T-helper 2 cell treated with Interferon-gamma antibody and Interleukin-4, amounts not matched to agents 5 μg/mL and 100 μg/mL, for 36 hours (primary cell): Measurements from ENCODE around the gene GPX3.

Experiments used
- DNase-seq: peaks from one replicate; pipeline ENCODE4 v3.0.0; 2021; ENCODE audit warnings: low spot score
- H3K27ac Mint-ChIP-seq: one replicate; pipeline ENCODE4 v1.8.0; 2021; ENCODE audit warnings: mild to moderate bottlenecking, mixed read lengths
- H3K27me3 Mint-ChIP-seq: one replicate; pipeline ENCODE4 v1.8.0; 2021; ENCODE audit warnings: low read depth, mixed read lengths
- H3K36me3 Mint-ChIP-seq: one replicate; pipeline ENCODE4 v1.8.0; 2021; ENCODE audit warnings: low read depth, mixed read lengths
- H3K4me1 Mint-ChIP-seq: one replicate; pipeline ENCODE4 v1.8.0; 2021; ENCODE audit warnings: low read depth, mixed read lengths
- H3K4me3 Mint-ChIP-seq: one replicate; pipeline ENCODE4 v1.8.0; 2022; ENCODE audit warnings: mild to moderate bottlenecking, moderate library complexity, mixed read lengths
- H3K9me3 Mint-ChIP-seq: one replicate; pipeline ENCODE4 v1.8.0; 2021; ENCODE audit warnings: mixed read lengths

GPX3 gene

DNA sequence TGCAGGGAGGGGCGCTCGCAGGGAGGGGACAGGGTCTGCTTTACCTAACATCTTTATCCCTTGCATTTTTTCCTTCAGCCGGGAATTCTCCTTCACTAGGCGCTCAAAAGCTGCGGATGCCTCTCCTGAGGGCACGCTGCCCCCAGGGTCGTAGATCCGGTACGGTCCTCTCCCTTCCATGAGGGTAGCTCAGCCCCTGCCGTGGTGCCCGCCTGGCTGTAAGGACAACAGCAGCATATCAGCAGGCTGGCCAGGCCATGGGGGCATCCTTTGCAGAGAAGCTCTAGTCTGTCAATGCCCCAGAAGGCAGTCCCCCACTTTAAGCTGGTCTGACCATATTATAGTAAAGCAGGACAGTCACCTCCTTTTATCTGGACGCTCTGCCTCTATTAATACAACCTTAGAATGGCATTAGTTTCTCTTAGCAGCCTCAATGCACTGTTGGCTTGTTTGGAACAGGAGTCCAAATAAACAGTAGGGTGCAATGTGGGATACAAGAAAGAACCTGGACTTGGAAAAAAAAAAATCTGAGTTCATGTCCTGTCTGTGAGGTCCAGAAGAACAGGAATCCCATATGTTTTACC, 44.6 kb downstream of the GPX3 start:
- peaks cover 41% of the 10 kb centered on the region for H3K36me3 Mint-ChIP-seq
- DNase-seq = no peak
- no peak overlapping the region for H3K27ac Mint-ChIP-seq
- no peaks in the 10 kb centered on the region for H3K9me3 Mint-ChIP-seq
- no peak overlapping the region for H3K4me3 Mint-ChIP-seq
- no peaks in the 10 kb centered on the region for H3K27me3 Mint-ChIP-seq
- H3K4me1 Mint-ChIP-seq = peaks cover 45% of the 10 kb centered on the region

DNA sequence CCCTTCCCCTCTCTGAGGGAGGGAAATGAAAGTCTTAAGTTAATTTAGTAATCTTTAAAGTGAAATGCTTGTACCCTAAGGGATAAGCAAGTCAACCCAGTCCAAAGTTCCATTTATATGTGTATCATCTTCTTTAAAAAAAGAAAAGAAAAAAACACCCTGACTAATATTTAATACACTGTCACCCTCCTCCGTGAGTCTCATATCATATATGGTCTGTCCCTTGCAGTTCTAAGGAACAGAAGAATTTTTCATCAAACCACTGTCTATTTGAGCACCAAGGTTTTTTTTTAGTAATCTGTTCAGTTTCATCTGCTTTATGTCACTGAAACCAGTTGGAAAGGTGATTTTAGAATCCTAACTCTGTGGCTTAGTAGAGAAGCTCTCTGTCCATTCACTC, 45.2 kb downstream of the GPX3 start:
- peaks cover 48% of the 10 kb centered on the region for H3K4me1 Mint-ChIP-seq
- H3K27me3 Mint-ChIP-seq = no peaks in the 10 kb centered on the region
- peaks cover 43% of the 10 kb centered on the region for H3K36me3 Mint-ChIP-seq
- no peaks in the 10 kb centered on the region for H3K9me3 Mint-ChIP-seq
- DNase-seq = no peak
- H3K4me3 Mint-ChIP-seq = no peak overlapping the region
- H3K27ac Mint-ChIP-seq = peak overlapping the region; percentile 67

DNA sequence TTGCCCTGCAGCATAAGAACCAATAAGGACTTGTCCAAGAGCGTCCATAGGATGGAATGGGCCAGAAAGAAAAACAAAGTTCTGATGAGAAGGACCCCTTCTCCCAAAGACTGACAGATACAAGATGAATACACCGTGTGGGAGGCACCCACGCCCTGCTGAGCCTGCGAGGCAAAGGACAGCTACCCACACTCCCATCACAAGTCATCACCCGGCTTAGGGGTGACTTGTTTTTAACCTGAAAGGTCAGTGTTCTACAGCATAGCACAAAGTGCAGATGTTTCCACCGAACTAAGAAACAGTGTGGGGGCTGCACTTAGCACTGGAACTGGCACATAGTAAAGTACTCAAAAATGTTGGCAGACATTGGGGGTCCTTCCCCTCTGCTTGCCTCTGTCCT, 46.5 kb downstream of the GPX3 start:
- Mint-ChIP-seq H3K9me3 (no peaks in the 10 kb centered on the region), H3K27ac (no peak overlapping the region), H3K27me3 (no peaks in the 10 kb centered on the region), H3K4me3 (no peak overlapping the region), H3K4me1 (peaks cover 55% of the 10 kb centered on the region), H3K36me3 (peaks cover 39% of the 10 kb centered on the region)
- no peak for DNase-seq

DNA sequence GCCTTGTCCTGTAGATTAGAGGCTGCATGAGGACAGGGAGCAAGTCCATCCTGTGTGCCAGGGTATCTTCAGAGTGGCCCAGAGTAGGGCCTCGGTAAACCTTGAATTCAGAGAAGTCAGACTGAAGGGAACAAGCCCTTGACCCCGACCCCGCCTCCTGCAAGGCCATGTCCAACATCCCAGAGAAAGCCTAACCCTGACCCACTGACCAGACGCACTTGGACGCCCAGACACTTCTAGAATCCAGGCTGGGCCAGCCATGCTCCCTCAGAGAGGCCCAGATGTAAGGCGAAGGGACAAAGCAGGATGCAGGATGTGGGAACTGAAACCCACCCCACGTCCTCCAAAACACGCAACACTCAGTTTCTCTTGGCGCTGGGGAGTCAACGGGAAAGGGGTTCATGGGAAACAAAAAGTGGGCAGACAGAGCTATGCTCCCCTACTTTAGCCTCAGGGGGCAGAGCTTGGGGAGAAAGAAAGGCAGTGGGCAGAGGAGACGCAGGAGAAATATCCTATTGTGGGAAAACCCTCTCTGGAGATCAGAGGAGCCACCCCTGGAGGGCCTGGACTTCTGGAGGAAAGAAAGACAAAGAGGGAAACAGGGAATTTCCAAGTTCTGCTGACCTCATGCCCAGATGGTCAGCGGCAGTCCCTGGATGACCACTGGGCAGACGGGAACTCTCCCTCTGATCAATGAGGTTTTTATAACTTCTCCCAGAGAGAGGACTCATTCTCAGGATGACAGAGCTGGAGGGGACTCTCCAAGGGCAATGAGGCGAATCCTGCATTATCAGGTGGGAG, 47.4 kb downstream of the GPX3 start:
- H3K27me3 Mint-ChIP-seq = no peaks in the 10 kb centered on the region
- H3K36me3 Mint-ChIP-seq = peaks cover 43% of the 10 kb centered on the region
- no peak overlapping the region for H3K4me3 Mint-ChIP-seq

DNA sequence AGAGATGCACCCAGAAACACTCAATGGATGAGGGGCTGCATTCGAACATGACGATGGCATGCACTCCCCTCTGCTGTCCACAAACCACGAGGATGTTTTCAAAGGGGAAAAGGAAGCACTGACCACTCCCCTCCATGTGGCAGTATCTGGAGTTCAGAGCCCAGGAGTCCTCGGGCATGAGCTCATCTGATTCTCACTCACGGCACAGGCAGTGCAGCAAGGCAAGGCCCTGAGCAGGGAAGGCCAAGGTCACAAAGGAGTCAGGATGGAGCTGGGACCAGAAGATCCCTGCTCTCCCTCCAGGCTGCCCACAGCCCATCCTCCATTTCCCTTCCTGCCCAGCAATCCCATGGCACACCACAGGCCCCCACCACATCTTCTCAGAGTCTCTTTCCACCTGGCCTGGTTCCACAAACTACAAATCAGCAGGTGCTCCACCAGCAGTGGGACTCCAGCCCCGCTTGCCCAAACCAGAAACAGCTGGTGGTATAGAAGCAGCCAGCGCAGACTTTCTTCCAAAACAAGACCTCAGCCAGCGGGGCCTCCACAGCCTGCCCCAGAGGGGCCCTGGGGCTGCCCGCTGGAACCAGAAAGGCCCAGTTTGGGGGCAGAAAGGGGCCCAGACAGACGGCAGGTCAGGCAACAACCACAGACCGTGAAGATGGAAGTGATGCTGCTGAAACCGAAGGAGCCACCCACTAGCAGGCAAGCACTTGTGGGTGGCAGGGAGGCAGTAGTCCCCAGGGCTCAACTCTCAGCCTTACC, 48.2 kb downstream of the GPX3 start:
- Mint-ChIP-seq H3K27ac (peak overlapping the region; percentile 76), H3K36me3 (peaks cover 47% of the 10 kb centered on the region), H3K4me3 (peak overlapping the region; percentile 49)

More for the DNA sequence above, 47.4 kb downstream of the GPX3 start:
- H3K27ac Mint-ChIP-seq = peak overlapping the region; percentile 76
- peaks cover 60% of the 10 kb centered on the region for H3K4me1 Mint-ChIP-seq
- H3K9me3 Mint-ChIP-seq = no peaks in the 10 kb centered on the region
- no peak for DNase-seq

DNA sequence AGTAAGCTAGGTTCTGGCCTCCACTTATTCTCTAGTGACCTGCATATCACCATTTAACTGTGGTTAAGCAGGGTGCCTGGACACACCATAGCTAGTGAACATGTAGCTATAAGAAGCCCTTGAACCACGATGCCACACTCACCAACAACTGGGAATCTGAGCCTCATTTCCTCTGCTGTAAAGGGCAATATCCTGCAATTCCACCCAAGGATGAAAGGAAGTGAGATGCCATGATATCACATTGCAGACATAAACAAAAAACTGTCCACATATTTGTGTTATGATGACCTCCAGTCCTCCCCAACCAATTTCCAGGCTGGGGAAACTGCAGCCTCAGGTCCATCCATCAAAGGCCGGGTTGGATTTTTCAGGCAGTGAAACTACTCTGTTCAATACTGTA, 50.1 kb downstream of the GPX3 start:
- H3K9me3 Mint-ChIP-seq = no peaks in the 10 kb centered on the region
- peaks cover 56% of the 10 kb centered on the region for H3K36me3 Mint-ChIP-seq
- no peak overlapping the region for H3K4me3 Mint-ChIP-seq
- H3K27me3 Mint-ChIP-seq = no peaks in the 10 kb centered on the region
- no peak for DNase-seq
- no peak overlapping the region for H3K27ac Mint-ChIP-seq
- H3K4me1 Mint-ChIP-seq = peaks cover 61% of the 10 kb centered on the region

More for the DNA sequence above, 48.2 kb downstream of the GPX3 start:
- peak; percentile 82 for DNase-seq
- Mint-ChIP-seq H3K27me3 (no peaks in the 10 kb centered on the region), H3K9me3 (no peaks in the 10 kb centered on the region), H3K4me1 (peaks cover 60% of the 10 kb centered on the region)

DNA sequence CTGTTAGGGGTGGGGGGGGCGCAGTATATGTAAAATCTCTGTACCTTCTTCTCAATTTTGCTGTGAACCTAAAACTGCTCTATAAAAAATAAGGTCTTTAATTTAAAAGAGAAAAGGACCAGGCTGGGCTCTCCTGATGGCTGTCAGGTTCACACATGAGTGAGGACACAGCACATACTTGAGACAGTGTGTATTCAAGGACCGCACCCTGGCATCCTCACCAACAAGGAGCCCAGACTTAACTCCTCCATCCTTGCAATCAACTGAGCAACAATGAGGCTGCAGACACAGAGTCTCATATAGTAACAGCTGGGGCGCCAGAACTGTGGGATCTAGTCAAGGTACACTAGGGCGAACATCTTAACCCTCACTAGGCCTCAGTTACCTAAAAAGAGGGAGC, 50.6 kb downstream of the GPX3 start:
- H3K4me3 Mint-ChIP-seq = no peak overlapping the region
- H3K36me3 Mint-ChIP-seq = peaks cover 61% of the 10 kb centered on the region
- no peak for DNase-seq
- no peak overlapping the region for H3K27ac Mint-ChIP-seq
- H3K27me3 Mint-ChIP-seq = no peaks in the 10 kb centered on the region
- H3K4me1 Mint-ChIP-seq = peaks cover 62% of the 10 kb centered on the region
- no peaks in the 10 kb centered on the region for H3K9me3 Mint-ChIP-seq

DNA sequence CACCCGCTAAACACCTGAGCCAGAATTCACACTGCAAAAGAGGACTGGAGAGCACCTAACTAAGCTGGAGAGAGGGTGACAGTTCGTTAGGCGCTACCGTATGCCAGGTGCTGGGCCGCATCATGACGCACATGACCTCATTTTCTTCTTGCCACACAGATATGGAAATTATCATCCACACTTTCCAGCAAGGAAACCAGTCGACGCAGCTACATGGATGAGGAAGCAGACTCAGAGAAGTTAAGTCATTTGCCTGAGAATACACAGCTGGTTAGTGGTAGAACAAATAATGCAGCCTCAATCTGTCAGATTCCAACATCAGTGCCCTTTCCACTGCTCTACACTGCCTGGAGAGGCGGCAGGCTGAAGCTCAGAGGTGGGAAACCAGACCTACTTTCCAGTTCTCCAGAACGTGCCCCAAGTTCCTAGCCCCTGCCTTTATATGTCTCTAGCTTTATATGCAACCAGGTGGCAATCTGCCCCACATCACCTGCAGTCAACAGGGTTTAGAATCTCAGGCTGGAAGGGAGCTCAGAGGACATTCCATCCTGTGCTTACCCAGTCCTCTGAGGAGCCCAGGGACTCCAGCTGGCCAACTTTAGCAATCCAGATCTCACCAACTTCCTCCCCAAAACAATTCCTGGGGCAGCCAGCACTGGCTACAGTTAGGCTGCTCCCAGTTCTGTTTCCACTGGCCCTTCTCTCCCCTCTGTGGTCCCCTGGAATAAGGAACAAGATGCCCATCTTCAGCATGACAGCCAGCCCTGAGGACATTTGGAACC, 51.6 kb downstream of the GPX3 start:
- DNase-seq = no peak
- H3K4me3 Mint-ChIP-seq = no peak overlapping the region
- H3K27ac Mint-ChIP-seq = peak overlapping the region; percentile 38
- H3K9me3 Mint-ChIP-seq = no peaks in the 10 kb centered on the region
- peaks cover 66% of the 10 kb centered on the region for H3K36me3 Mint-ChIP-seq
- H3K27me3 Mint-ChIP-seq = no peaks in the 10 kb centered on the region
- H3K4me1 Mint-ChIP-seq = peaks cover 65% of the 10 kb centered on the region

DNA sequence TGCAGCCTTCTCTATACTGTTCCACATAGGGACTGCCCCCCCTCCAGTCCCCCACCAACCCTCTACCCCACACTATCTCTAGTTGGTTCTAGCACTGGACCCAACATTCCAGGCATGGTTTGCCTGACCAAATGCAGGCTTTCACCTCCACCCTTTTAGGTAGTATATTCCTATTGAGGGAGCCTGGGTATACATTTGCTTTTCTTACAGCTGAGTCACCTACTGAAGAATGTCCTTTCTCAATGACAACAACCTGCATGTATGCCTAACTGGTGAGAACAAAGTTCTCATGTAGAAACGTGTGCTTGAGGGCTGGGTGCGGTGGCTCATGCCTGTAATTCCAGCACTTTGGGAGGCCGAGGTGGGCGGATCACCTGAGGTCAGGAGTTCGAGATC, 52.2 kb downstream of the GPX3 start:
- DNase-seq = no peak
- H3K4me3 Mint-ChIP-seq = no peak overlapping the region
- peaks cover 66% of the 10 kb centered on the region for H3K36me3 Mint-ChIP-seq
- H3K27ac Mint-ChIP-seq = peak overlapping the region; percentile 38
- H3K27me3 Mint-ChIP-seq = no peaks in the 10 kb centered on the region
- no peaks in the 10 kb centered on the region for H3K9me3 Mint-ChIP-seq
- peaks cover 63% of the 10 kb centered on the region for H3K4me1 Mint-ChIP-seq

DNA sequence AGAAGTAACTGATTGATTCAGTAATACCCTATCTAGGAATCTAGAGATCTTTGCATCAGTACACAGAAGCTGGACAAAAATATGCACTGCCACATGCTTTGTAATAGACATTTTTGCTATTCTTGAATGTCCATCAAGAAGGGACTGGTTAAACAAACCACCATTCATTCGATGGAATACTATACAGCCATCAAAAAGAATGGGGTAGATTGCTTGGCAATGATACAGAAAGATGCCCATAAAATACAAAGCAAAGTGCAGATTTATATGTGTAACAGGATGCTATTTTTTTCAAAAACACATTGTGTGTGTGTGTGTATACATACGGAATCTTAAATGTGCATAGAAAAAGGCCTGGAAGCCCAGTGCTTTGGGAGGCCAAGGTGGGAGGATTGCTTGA, 52.9 kb downstream of the GPX3 start:
- H3K27ac Mint-ChIP-seq = no peak overlapping the region
- no peaks in the 10 kb centered on the region for H3K27me3 Mint-ChIP-seq
- peaks cover 69% of the 10 kb centered on the region for H3K36me3 Mint-ChIP-seq
- no peak for DNase-seq
- H3K9me3 Mint-ChIP-seq = no peaks in the 10 kb centered on the region
- H3K4me1 Mint-ChIP-seq = peaks cover 65% of the 10 kb centered on the region
- H3K4me3 Mint-ChIP-seq = no peak overlapping the region

DNA sequence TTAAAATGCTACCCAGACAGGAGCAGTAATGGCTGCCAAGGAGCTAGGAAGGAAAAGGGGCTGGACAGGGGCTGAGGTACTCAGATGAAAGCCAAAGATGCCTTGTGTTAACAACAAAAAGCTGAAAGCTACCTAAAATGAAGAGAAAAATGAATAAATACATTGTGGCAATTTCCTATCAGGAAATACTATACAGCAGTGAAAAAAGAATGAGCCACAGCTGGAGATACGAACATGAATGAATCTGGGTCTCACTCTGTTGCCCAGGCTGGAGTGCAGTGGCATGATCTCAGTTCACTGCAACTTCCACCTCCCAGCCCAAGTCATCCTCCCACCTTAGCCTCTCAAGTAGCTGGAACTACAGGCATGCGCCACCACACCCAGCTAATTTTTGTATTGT, 54.2 kb downstream of the GPX3 start:
- Mint-ChIP-seq H3K36me3 (peaks cover 71% of the 10 kb centered on the region), H3K27me3 (no peaks in the 10 kb centered on the region), H3K27ac (no peak overlapping the region), H3K4me1 (peaks cover 64% of the 10 kb centered on the region), H3K9me3 (no peaks in the 10 kb centered on the region), H3K4me3 (no peak overlapping the region)
- DNase-seq = no peak

DNA sequence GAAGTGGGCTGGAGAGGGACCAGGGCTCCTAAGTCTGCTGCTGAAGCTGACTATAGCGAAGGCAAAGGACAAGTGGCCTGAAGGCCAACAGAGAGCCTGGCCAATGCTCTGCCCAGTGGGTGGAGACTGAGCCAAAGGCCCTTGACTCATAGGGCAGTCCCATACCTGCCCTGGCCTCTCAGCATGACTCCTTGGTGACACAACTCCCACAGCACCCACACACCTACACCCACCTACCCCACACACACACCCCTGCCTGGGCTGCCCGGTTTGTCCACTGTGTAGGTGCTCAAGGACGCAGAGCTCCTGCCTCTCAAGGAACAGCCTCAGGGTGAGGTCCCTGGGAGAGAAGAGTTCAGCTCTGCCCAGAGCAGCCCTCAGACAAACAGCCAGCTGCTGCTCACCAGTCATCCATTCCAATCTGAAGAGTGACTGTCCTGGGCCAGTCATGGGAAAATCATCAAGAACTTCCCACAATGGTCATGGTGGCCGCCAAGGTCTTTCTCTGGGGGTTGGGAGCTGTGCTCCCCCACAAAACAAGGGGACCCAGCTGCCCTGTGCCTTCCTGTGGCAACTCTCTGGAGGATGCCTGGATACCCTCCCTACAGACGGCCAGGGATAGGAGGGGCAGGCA, 55.4 kb downstream of the GPX3 start:
- Mint-ChIP-seq H3K4me3 (peak overlapping the region; percentile 22), H3K9me3 (no peaks in the 10 kb centered on the region), H3K4me1 (peaks cover 57% of the 10 kb centered on the region), H3K27me3 (no peaks in the 10 kb centered on the region), H3K27ac (peak overlapping the region; percentile 32), H3K36me3 (peaks cover 74% of the 10 kb centered on the region)
- peak; percentile 62 for DNase-seq

DNA sequence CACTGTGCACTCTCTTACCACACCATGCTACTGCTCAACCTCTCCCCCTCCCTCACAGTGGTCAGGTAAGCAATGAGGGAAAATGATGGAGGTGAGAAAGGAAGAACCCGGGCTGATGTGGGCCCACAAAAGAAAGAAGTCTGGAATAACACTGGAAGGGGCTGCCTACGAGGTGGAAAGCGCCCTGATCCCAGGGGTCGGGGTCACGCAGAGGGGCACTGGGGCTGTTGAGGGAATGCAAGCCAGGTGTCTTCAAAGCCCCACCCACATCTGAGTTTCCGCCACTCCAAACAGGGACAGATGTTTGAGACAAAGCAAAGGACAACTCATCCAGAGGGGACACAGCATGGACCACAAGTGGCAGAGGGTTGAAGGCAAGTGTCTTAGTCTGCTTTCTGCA, 56.2 kb downstream of the GPX3 start:
- H3K9me3 Mint-ChIP-seq = no peaks in the 10 kb centered on the region

More for the DNA sequence above, 56.2 kb downstream of the GPX3 start:
- no peak for DNase-seq
- peak overlapping the region; percentile 47 for H3K4me3 Mint-ChIP-seq
- peaks cover 52% of the 10 kb centered on the region for H3K4me1 Mint-ChIP-seq
- H3K36me3 Mint-ChIP-seq = peaks cover 70% of the 10 kb centered on the region
- H3K27me3 Mint-ChIP-seq = no peaks in the 10 kb centered on the region
- H3K27ac Mint-ChIP-seq = peak overlapping the region; percentile 28
